H1 (cell line): ENCODE results near the gene FAM241B. TPM values are rescaled to one million over a fixed set of nuclear protein-coding genes. Genes with fewer than 3 reads are reported as not detected.

Source experiments
- CTCF ChIA-PET: fragments of 300-600 bp; sonication (Branson Sonifier 250); formaldehyde crosslinking; loops from one replicate; lab custom pipeline; 2021; ENCODE audit not compliant: partially characterized antibody; lab: Charles Lee
- POLR2A ChIA-PET: fragments of 300-600 bp; sonication (Branson Sonifier 250); formaldehyde crosslinking; loops from one replicate; lab custom pipeline; 2021; ENCODE audit warnings: inconsistent platforms; ENCODE audit not compliant: partially characterized antibody; lab: Charles Lee
- DNase-seq, 2 experiments: peaks; one replicate each; pipeline versions ENCODE4 v3.0.0 to v3.0.0-alpha.2; 2010 to 2022; ENCODE audit warnings: low spot score in 2 of 2, low read depth in 1 of 2, mixed read lengths in 1 of 2
- FAIRE-seq: peaks from 2 replicates; lab custom pipeline; 2011; peaks lifted over from hg19 to GRCh38; lab: Jason Lieb, UNC
- H2AFZ ChIP-seq: 2 replicates; pipeline ENCODE4 v1.8.1; 2012; ENCODE audit warnings: low read length, inconsistent platforms
- H2AK5ac ChIP-seq: 2 replicates; pipeline ENCODE4 v1.6.1; 2013; ENCODE audit warnings: low read depth, low read length
- H2BK120ac ChIP-seq: replicated peaks from 2 replicates; pipeline ENCODE3; 2013; ENCODE audit warnings: low read depth, low read length, inconsistent platforms
- H2BK12ac ChIP-seq: 2 replicates; pipeline ENCODE4 v1.6.1; 2013; ENCODE audit warnings: low read depth, low read length
- H2BK15ac ChIP-seq: 2 replicates; pipeline ENCODE4 v1.6.1; 2013; ENCODE audit warnings: low read length
- H2BK20ac ChIP-seq: 2 replicates; pipeline ENCODE4 v1.6.1; 2013; ENCODE audit warnings: low read length
- H2BK5ac ChIP-seq: 2 replicates; pipeline ENCODE4 v1.6.1; 2013; ENCODE audit warnings: low read depth, low read length
- H3K14ac ChIP-seq: 2 replicates; pipeline ENCODE4 v1.6.1; 2013; ENCODE audit warnings: inconsistent platforms; ENCODE audit not compliant: insufficient read length
- H3K18ac ChIP-seq: 2 replicates; pipeline ENCODE4 v1.6.1; 2013; ENCODE audit warnings: low read length; ENCODE audit errors: extremely low read depth
- H3K23ac ChIP-seq: 2 replicates; pipeline ENCODE4 v1.6.1; 2013; ENCODE audit warnings: inconsistent platforms; ENCODE audit not compliant: insufficient read length
- H3K23me2 ChIP-seq: 2 replicates; pipeline ENCODE4 v1.6.1; 2013; ENCODE audit warnings: low read depth, low read length
- H3K27ac ChIP-seq: 2 replicates; pipeline ENCODE4 v1.6.1; 2011; ENCODE audit warnings: low read depth, low read length, inconsistent platforms
- H3K27me3 ChIP-seq, 4 experiments: replicated peaks in 1 of 4; 1 replicate in 1 of 4; 2 replicates in 3 of 4; pipeline versions ENCODE4 v1.6.1 to v1.8.1; 2011 to 2013; ENCODE audit warnings: low read length in 3 of 4, mild to moderate bottlenecking in 3 of 4, inconsistent platforms in 2 of 4, mixed read lengths in 2 of 4, moderate library complexity in 1 of 4; ENCODE audit not compliant: control insufficient read depth in 3 of 4, insufficient read depth in 3 of 4; ENCODE audit errors: extremely low read depth in 1 of 4
- H3K36me3 ChIP-seq, 4 experiments: 2 replicates each; pipeline versions ENCODE4 v1.6.1 to v1.8.1; 2011 to 2013; ENCODE audit warnings: mild to moderate bottlenecking in 4 of 4, low read length in 3 of 4, moderate library complexity in 2 of 4, control low read depth in 1 of 4, inconsistent platforms in 1 of 4; ENCODE audit not compliant: insufficient read depth in 4 of 4, control insufficient read depth in 2 of 4
- H3K4ac ChIP-seq: replicated peaks from 2 replicates; pipeline ENCODE3; 2013; ENCODE audit warnings: low read length, low read depth, mixed read lengths, inconsistent platforms; ENCODE audit not compliant: insufficient read length
- H3K4me1 ChIP-seq, 4 experiments: replicated peaks in 1 of 4; 1 replicate in 1 of 4; 2 replicates in 3 of 4; pipeline versions ENCODE4 v1.6.1 to v1.8.1; 2011 to 2013; ENCODE audit warnings: low read length in 3 of 4, inconsistent platforms in 2 of 4, mixed read lengths in 1 of 4; ENCODE audit not compliant: insufficient read depth in 4 of 4, control insufficient read depth in 3 of 4
- H3K4me2 ChIP-seq, 2 experiments: 2 replicates each; pipeline versions ENCODE4 v1.6.1 to v1.8.1; 2011 to 2013; ENCODE audit warnings: low read depth in 2 of 2, low read length in 2 of 2, control low read depth in 1 of 2, inconsistent platforms in 1 of 2, mild to moderate bottlenecking in 1 of 2; ENCODE audit not compliant: insufficient read depth in 1 of 2
- H3K4me3 ChIP-seq, 4 experiments: fragments of 200-600, 300-600 bp in 1 of 4; sonication (generic), shearing (Covaris generic), sonication (Bioruptor Twin) in 1 of 4; 2 replicates each; pipeline versions ENCODE4 v1.5.1 to v1.8.1; 2011 to 2016; ENCODE audit warnings: low read length in 4 of 4, low read depth in 3 of 4, control low read depth in 2 of 4, inconsistent platforms in 2 of 4, mild to moderate bottlenecking in 2 of 4, mixed read lengths in 1 of 4, moderate library complexity in 1 of 4; ENCODE audit not compliant: insufficient read depth in 2 of 4; ENCODE audit errors: extremely low read depth in 1 of 4
- H3K56ac ChIP-seq: replicated peaks from 2 replicates; pipeline ENCODE3; 2013; ENCODE audit warnings: low read depth, mild to moderate bottlenecking, mixed read lengths, low read length, inconsistent platforms; ENCODE audit not compliant: insufficient read length
- H3K79me1 ChIP-seq: 2 replicates; pipeline ENCODE4 v1.6.1; 2013; ENCODE audit warnings: low read depth, low read length, control low read depth
- H3K79me2 ChIP-seq, 2 experiments: 2 replicates each; pipeline versions ENCODE4 v1.6.1 to v1.8.1; 2012 to 2013; ENCODE audit warnings: low read length in 2 of 2, mild to moderate bottlenecking in 2 of 2, inconsistent platforms in 1 of 2; ENCODE audit not compliant: insufficient read depth in 2 of 2, control insufficient read depth in 1 of 2
- H3K9ac ChIP-seq, 4 experiments: replicated peaks in 1 of 4; 1 replicate in 1 of 4; 2 replicates in 3 of 4; pipeline versions ENCODE4 v1.6.1 to v1.8.1; 2011 to 2013; ENCODE audit warnings: low read depth in 3 of 4, low read length in 3 of 4, control low read depth in 2 of 4, mild to moderate bottlenecking in 2 of 4, moderate library complexity in 2 of 4, inconsistent platforms in 1 of 4; ENCODE audit errors: extremely low read depth in 1 of 4
- H3K9me3 ChIP-seq, 2 experiments: 2 replicates each; pipeline versions ENCODE4 v1.6.1 to v1.8.1; 2012 to 2013; ENCODE audit warnings: mild to moderate bottlenecking in 2 of 2, moderate library complexity in 2 of 2, control low read depth in 1 of 2, inconsistent platforms in 1 of 2, low read depth in 1 of 2, low read length in 1 of 2, mixed read lengths in 1 of 2; ENCODE audit not compliant: insufficient read depth in 2 of 2
- H4K20me1 ChIP-seq, 2 experiments: replicated peaks in 1 of 2; 2 replicates each; pipeline versions ENCODE3 to v1.8.1; 2011 to 2013; ENCODE audit warnings: inconsistent platforms in 2 of 2, low read length in 2 of 2, mild to moderate bottlenecking in 1 of 2; ENCODE audit not compliant: insufficient read depth in 2 of 2, control insufficient read depth in 1 of 2
- H4K5ac ChIP-seq: 2 replicates; pipeline ENCODE4 v1.6.1; 2013; ENCODE audit warnings: low read length, low read depth, mixed read lengths, inconsistent platforms; ENCODE audit not compliant: insufficient read length
- H4K8ac ChIP-seq: 2 replicates; pipeline ENCODE4 v1.8.0; 2013; ENCODE audit warnings: mild to moderate bottlenecking, moderate library complexity, low read length, inconsistent platforms; ENCODE audit not compliant: insufficient read depth; ENCODE audit errors: extremely low read depth
- H4K91ac ChIP-seq: replicated peaks from 2 replicates; pipeline ENCODE3; 2013; ENCODE audit warnings: low read length, mixed read lengths, inconsistent platforms; ENCODE audit not compliant: insufficient read length
- CHD1 ChIP-seq: IDR thresholded peaks from 2 replicates; pipeline ENCODE4 v1.6.1; 2012; ENCODE audit warnings: low read depth, low read length, improper control_type of control experiment
- EZH2 ChIP-seq: fragments of 200-600 bp; sonication (generic); IDR thresholded peaks from 2 replicates; pipeline ENCODE4 v1.7.1; 2012; ENCODE audit warnings: low read depth, mild to moderate bottlenecking, moderate library complexity, low read length, inconsistent platforms; ENCODE audit not compliant: severe bottlenecking
- GABPA ChIP-seq: IDR thresholded peaks from 2 replicates; pipeline ENCODE4 v1.6.1; 2011; ENCODE audit warnings: mild to moderate bottlenecking, low read length, moderate library complexity, borderline replicate concordance; ENCODE audit not compliant: insufficient read depth
- KDM1A ChIP-seq: fragments of 200-600, 300-600 bp; sonication (generic); IDR thresholded peaks from 2 replicates; pipeline ENCODE4 v1.7.1; 2016; ENCODE audit warnings: mild to moderate bottlenecking, low read length, borderline replicate concordance
- KDM4A ChIP-seq: IDR thresholded peaks from one replicate; pipeline ENCODE4 v1.7.1; 2012; ENCODE audit warnings: low read depth, mild to moderate bottlenecking, moderate library complexity, low read length, inconsistent platforms; ENCODE audit not compliant: severe bottlenecking
- KDM5A ChIP-seq: fragments of 200-600 bp; IDR thresholded peaks from 2 replicates; pipeline ENCODE4 v1.7.1; 2012; ENCODE audit warnings: mild to moderate bottlenecking, low read length, inconsistent platforms, mixed read lengths
- NANOG ChIP-seq: IDR thresholded peaks from 2 replicates; pipeline ENCODE4 v1.6.1; 2011; ENCODE audit warnings: low read length, low read depth, mild to moderate bottlenecking, inconsistent platforms; ENCODE audit not compliant: insufficient read depth, poor library complexity, severe bottlenecking
- RBBP5 ChIP-seq: IDR thresholded peaks from 2 replicates; pipeline ENCODE4 v1.7.1; 2012; ENCODE audit warnings: low read depth, mild to moderate bottlenecking, inconsistent platforms, low read length, moderate library complexity, borderline replicate concordance
- SAP30 ChIP-seq: fragments of 300-600 bp; sonication (generic); IDR thresholded peaks from 2 replicates; pipeline ENCODE4 v1.7.1; 2012; ENCODE audit warnings: low read length, moderate library complexity, mild to moderate bottlenecking, inconsistent platforms; ENCODE audit not compliant: insufficient read depth, insufficient replicate concordance
- TEAD4 ChIP-seq: IDR thresholded peaks from 2 replicates; pipeline ENCODE4 v1.6.1; 2012; ENCODE audit warnings: low read depth, low read length, inconsistent platforms, mixed read lengths
- WGBS, 2 experiments: shearing (Covaris generic) in 1 of 2; methylation state at CpG; one replicate each; pipeline versions ENCODE4 v1.1.6 to v1.1.7; 2013 to 2015; ENCODE audit warnings: low lambda C conversion rate in 2 of 2, mixed read lengths in 2 of 2, inconsistent platforms in 1 of 2, low coverage in 1 of 2, missing lambda C conversion rate in 1 of 2; ENCODE audit not compliant: insufficient replicate concordance in 2 of 2, insufficient coverage in 1 of 2, insufficient read length in 1 of 2; ENCODE audit errors: extremely low coverage in 1 of 2, missing lambda C conversion rate in 1 of 2; 5-methylcytosine and 5-hydroxymethylcytosine counted together
- polyA plus RNA-seq, 7 experiments: library from polyadenylated mRNA; depleted of rRNA in 3 of 7; stranded (reverse) in 5 of 7; unstranded in 2 of 7; fragments of >200 nt in 5 of 7; fragments of 200-250 nt in 2 of 7; gene quantifications; 1 replicate in 5 of 7; 2 replicates in 1 of 7; 4 replicates in 1 of 7; pipeline versions ENCODE4 v1.2.1 to v1.2.3, GENCODE V29; 2011 to 2013; ENCODE audit warnings: missing spikeins in 2 of 7, mixed read lengths in 2 of 7
- total RNA-seq: library from RNA; stranded (reverse); fragmentation: NEBNext Ultra II Directional; extraction: Animal tissue kit (Norgen Biotek cat#: 25700); gene quantifications from 2 replicates; pipeline ENCODE4 v1.2.1, GENCODE V29; 2021
- TF ChIP-seq, protein P1 (sequence below), 3 experiments: IDR thresholded peaks; 1 replicate in 2 of 3; 2 replicates in 1 of 3; pipeline versions ENCODE4 v1.5.1 to v1.6.1; 2011; ENCODE audit warnings: low read length in 3 of 3, mild to moderate bottlenecking in 3 of 3, inconsistent platforms in 2 of 3, low read depth in 1 of 3, moderate library complexity in 1 of 3; ENCODE audit not compliant: insufficient read depth in 1 of 3; ENCODE audit errors: control extremely low read depth in 1 of 3

The FAM241B gene
- total and polyA plus RNA-seq, 2 of the 8 experiments (the other 6 are each of a cell fraction or from before 2014, with no cell fraction given), result 19.3 to 30.1 TPM

DNA sequence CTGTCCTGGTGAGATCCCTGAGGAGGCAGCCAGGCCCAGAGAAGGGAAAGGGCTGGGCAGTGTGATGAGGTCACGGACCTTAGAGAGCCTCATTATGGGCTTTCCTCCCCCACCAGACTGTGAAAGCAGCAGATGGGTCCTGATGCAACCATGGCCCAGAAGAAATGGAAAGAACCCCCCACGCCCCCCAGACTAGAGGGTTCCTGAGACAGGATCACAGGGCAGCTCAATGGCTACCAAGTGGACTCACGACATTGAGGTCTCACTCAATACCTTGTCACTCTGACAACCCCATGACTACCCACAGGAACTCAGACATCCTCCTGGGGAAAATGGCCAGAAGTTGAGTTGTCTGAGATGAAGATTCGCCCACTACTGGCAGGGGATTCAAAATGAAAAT lies 36.7 kb downstream of the FAM241B start:
- Histone ChIP-seq H3K14ac (no peak overlapping the region), H2BK15ac (no peak overlapping the region), H4K8ac (no peak overlapping the region), H3K4ac (no peak overlapping the region), H3K18ac (no peak overlapping the region), H3K23ac (no peak overlapping the region), H3K4me1 (peaks cover 0 to 8% (median 1%) of the 10 kb centered on the region in 4 experiments; a peak in 3 of 7 replicates), H2BK20ac (no peak overlapping the region), H2BK12ac (no peak overlapping the region; the same call in 1 of the 2 replicates), H2AFZ (no peak overlapping the region), H3K79me1 (no peaks in the 10 kb centered on the region), H3K23me2 (no peaks in the 10 kb centered on the region), H3K4me3 (no peak overlapping the region), H4K91ac (no peak overlapping the region), H2BK120ac (no peak overlapping the region), H2AK5ac (no peak overlapping the region), H4K20me1 (no peaks in the 10 kb centered on the region), H3K27ac (no peak overlapping the region), H3K36me3 (no peaks in the 10 kb centered on the region), H2BK5ac (no peak overlapping the region), H3K9me3 (no peaks in the 10 kb centered on the region), H3K4me2 (no peak overlapping the region), H4K5ac (no peak overlapping the region), H3K27me3 (no peaks in the 10 kb centered on the region; a peak in 1 of 7 replicates), H3K79me2 (no peaks in the 10 kb centered on the region), H3K56ac (no peak overlapping the region), H3K9ac (no peak overlapping the region)
- POLR2A ChIA-PET, result no interaction called here
- DNase-seq (no peak), FAIRE-seq (no peak)
- CTCF ChIA-PET, result interaction anchor here (0.9 to 59.4 kb wide), 5 partner anchors 6 to 149 kb away, joined by 4 to 1374 read pairs (median 1068); partner anchors contain the start of gene FAM241B
- WGBS, 2 experiments, result 73% methylated on average over 4 of the region's 4 CpGs; no CpG with 5 or more reads in 1 of the 2 experiments
- no peak for TF ChIP-seq KDM1A
- TF ChIP-seq, protein P1, sequence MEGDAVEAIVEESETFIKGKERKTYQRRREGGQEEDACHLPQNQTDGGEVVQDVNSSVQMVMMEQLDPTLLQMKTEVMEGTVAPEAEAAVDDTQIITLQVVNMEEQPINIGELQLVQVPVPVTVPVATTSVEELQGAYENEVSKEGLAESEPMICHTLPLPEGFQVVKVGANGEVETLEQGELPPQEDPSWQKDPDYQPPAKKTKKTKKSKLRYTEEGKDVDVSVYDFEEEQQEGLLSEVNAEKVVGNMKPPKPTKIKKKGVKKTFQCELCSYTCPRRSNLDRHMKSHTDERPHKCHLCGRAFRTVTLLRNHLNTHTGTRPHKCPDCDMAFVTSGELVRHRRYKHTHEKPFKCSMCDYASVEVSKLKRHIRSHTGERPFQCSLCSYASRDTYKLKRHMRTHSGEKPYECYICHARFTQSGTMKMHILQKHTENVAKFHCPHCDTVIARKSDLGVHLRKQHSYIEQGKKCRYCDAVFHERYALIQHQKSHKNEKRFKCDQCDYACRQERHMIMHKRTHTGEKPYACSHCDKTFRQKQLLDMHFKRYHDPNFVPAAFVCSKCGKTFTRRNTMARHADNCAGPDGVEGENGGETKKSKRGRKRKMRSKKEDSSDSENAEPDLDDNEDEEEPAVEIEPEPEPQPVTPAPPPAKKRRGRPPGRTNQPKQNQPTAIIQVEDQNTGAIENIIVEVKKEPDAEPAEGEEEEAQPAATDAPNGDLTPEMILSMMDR (IDR thresholded peaks at IDR 0.05; ENCODE audit: control extremely low read depth in 1 of 3, insufficient read depth in 1 of 3, low read depth in 1 of 3, low read length in 3 of 3), result no peak
- TF ChIP-seq KDM5A, result no peak
- no peak for TF ChIP-seq RBBP5
- TF ChIP-seq GABPA, result no peak
- TF ChIP-seq SAP30, result no peak
- TF ChIP-seq NANOG, result no peak
- no peak for TF ChIP-seq KDM4A
- TF ChIP-seq EZH2, result no peak
- no peak for TF ChIP-seq TEAD4
- TF ChIP-seq CHD1, result no peak
